ENCODE measurements around the gene KCNA2.

The KCNA2 gene

DNA sequence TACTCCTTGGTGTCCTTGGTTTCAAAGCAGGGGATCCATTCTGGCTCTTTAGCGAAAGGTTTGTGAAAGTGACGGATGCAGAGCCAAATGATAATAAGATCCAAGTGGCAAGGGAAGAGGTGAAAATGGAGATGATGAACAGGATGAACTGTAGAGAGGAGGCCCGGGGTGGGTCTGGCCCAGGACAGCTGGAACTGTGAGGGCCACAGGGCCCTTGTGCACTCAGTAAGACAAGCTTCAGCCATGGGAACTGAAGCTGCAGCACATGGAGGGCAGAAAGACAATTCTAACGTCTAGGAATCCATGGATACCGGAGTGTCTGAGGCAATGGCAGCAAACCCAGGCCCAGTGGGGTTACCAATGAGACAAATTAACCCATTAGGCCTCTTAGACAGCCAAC, 4.8 kb downstream of the KCNA2 start:
- no peak for DNase-seq

DNA sequence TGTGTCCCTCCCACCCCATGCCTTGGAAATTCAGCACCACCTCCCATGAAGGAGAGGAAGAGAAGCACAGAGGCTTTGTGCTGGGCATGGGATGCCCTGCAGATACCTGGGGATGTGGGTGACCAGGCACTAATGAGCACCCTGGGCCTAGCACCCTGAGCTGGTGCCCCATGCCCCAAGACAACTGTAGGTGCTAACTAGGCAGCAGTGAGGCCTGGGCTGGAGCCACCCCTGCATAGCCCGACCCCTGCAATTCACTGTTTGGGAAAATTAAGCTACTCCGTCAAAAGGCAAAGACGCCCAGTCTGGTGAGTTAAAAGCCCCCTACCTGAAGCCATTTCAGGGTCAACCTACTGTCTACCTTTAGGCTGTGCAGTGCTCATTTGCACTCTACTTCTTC, 5.4 kb downstream of the KCNA2 start:
- DNase-seq, result no peak

DNA sequence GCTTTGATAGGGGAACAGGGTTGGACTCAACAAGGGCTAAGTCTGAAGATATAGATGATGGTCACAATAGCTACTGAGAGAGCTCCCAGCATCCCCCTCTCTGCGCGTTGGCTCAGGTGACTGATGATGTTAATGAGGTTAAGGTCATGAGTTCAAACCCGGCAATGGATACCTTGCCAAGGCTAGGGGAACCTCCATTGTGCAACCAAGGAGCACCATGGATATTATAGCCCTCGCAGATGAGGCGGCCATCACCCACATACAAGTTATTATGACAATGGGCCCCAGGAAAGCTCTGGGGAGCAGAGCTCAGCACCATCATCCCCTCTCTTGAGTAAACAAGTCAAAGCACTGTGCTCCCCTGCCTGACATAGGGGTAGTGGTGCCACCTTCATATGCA, 8.2 kb downstream of the KCNA2 start:
- DNase-seq, result no peak

DNA sequence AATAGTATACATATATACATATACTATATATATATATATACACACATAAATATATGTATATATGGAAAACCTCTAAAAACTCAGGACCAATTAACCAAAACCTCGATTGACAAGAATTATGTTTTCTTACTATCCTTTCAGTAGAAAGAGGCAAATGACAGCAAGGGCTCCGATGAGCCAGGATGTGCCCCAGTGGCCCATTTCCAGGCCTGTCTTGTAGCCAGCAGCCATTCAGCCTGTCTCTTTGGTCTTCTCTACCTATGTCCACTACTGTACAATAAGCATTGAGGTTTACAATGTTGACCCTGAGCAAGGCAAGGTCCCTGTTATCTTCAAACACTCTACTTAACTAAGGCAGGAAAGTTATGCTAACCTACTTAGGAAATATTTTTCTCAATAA, 9.8 kb downstream of the KCNA2 start:
- DNase-seq, result no peak

DNA sequence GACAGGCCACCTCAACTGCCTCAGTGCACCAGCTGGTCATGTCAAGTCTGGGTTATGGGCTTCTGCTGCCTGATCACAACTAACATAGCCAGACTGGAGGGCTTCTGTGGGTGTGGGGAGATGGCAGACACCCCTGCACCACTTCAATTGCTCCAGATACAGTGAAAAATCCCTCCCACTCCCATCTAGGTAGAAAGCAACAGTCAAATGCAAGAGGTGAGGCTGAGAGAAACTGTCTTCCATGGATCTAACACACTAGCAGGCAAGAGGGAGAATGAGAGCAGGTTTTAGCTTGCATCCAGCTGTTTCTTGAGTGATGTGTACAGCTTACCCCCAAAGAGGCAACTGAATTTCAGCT, 10.8 kb downstream of the KCNA2 start:
- DNase-seq, result no peak

DNA sequence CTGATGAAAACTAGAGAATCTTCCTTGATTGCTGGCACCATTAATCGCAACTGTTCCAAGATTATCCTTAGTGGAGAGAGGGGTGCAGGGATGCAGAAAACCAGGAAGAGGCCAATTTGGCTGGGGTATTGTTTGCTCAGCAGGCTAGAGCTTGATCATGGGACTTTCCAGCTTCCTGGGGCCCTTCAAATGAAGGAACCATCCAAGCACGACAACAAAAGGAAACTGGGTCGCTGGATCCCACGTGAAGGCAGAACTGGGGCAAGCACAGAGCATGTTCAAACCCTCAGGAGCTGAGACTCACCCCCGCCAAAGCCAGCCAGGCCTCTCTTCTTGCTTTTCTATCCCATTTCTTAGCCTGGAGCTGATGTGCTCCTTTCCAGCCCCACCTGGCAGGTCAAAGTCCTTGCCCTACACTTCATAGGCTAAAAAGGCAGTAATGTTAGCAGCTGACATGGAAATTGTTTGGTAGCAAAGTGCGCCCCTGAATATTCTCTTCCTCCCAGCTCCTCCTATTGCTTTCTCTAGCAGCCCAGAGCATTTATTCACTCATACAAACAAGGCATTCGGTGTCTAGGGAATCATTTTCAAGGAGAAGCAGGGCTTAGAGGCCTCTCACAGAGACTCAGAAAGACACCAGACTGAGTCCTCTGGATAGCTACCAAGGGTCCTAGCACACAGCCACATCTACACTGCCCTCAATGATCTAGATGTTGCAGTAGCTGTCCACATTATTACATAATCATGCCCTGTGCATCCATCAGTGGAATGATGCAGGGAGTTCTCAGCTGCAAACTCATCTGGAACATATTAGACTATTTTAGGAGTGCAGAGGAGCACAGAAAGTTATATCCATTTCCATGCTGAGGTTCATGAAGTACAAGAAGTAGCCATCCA, 11.5 kb downstream of the KCNA2 start:
- no peak for DNase-seq

DNA sequence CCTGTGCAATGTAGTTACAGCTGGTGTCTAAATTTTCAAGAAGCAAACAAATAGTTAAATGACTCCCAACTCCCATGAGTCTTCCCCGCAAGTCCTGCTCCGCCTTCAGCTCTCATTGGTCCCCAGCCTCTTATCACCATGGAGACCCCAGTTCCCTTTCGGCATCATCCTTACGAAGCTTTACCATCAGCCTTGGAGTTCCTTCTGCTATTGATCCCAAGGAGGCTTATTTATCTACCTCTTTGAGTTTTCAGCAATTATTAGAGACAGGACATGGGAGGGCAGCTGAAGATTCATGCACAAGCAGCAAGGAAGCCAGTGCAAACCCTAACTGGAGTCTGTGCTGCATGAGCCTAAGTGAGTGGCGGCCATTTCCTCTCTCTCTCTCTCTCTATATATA, 12.3 kb downstream of the KCNA2 start:
- no peak for DNase-seq

DNA sequence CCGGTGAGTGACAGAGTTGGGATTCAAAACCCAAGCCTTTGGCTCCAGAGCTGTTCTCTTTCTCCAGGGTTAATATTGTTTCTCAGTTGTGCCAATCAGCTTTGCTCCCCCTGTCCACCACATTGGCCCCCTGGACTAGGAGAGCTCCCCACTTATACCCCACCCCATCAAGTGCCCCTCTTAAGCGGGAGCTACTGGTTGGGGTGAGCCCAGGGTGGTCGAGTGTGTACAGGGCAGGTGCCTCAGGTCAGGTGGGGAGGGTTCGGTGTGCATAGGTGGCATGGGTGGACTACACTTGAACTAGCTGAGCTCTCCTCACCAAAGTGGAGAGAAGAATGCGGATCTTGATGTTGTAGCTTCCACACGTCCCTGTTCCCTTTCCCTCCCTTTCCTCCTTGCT, 14.2 kb downstream of the KCNA2 start:
- no peak for DNase-seq

DNA sequence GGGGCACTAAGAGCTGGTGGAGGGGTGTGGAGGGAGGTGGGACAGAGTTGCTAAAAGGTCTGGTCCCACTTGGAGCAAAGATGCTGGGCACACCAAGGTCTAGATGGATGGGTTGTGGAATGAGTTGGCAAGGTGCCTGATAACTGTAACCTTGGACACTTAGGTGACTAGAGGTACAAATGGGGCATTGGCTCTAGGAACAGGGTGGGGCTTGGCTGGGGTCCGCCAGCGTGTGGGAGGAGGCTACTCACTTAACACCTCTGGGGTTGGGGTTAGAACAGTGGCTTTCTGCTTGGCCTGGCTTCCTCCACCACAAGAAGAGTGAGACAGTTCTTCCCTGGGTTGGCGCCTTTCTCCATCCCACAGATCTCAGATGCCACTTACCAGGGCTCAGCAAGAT, 17.2 kb downstream of the KCNA2 start:
- DNase-seq, result no peak

DNA sequence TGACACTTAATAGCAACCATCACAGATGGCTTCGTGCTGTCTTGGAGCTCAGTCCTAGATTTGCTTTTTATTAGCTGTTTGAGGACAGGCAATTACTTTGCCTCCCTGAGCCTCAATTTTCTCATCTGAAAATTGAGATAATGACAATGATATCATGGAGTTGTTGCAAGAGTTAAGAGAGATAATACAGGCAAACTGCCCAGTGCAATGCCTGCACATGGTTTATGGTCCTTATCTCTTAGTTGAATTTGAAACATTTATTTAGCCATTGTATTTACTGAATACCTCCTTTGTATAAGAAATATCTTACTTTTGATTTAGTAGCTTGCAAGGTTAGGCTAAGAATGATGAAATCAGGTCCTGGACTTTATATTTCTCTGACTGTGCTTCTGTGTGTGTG, 17.7 kb downstream of the KCNA2 start:
- no peak for DNase-seq

DNA sequence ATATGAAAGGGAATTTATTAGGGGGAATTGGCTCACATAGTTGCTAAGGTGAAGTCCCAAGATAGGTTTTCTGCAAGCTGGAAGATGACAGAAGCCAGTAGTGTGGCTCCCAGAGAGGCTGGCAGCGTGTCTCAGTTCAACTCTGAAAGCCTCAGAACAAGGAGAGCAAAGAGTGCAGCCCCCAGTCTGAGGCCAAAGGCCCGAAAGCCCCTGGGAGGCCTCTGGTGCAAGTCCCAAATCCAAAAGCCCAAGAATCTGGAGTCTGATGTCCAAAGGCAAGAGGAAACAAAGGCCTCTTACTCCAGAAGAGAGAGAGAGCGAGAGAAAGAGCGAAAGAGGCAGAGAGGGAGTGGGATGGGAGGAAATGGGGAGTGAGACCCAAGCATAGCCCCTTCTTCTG, 18.3 kb downstream of the KCNA2 start:
- no peak for DNase-seq

DNA sequence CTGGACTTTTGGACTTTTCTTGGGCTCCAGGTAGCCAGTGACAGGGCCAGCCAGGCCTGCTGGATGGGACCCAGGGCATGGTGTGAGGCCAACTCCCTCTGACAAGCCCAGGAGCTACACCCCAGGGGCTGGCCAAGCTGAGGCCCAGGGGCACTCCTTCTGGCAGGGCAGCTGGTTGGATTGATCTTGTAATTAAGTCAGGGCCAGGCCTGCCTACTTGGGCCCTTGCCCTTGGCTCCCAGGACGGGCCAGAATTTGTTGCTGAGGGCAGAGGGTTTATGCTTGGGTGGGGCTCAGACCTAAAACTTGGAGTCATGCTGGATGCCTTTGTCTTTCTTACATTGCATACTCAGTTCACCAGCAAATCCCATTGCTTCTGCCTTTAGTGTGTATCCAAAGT, 20.7 kb downstream of the KCNA2 start:
- no peak for DNase-seq

DNA sequence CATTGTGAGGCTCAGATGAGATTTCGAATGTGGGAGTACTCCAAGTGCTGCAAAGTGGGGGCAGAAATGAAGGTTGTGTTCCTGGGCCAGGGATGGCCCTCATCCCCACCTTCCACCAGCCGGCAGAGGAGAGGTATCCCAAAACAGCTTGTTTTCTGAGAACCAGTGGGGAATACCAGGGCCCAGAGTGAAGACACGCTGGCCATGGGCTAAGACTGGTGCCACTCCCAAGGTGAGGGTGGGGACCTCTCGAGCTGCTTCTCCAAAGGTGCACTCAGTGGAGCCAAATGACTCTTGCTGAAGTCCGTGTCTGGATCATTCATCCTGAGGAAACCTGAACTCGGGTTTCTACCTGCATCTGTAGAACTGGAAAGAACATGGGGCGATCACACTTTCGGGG, 22.1 kb downstream of the KCNA2 start:
- DNase-seq, result no peak

DNA sequence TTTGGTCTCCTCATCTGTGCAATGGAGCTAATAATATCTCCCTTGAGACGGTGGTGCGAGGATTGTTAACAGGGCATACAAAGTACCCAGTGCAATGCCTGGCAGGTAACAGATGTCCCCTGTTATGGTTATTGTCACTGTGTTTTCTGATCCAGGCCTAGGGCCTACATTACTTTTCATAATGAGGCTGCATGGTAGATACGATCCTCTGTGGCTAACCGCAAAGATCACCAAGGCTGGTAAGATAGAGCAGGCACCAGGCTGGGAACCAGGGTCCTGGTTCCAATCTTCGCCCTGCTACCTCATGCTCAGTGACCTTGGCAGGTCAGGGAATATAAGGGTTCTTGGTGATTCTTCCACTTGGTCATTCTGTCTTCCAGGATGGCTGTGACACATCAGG, 22.7 kb downstream of the KCNA2 start:
- DNase-seq, result no peak

DNA sequence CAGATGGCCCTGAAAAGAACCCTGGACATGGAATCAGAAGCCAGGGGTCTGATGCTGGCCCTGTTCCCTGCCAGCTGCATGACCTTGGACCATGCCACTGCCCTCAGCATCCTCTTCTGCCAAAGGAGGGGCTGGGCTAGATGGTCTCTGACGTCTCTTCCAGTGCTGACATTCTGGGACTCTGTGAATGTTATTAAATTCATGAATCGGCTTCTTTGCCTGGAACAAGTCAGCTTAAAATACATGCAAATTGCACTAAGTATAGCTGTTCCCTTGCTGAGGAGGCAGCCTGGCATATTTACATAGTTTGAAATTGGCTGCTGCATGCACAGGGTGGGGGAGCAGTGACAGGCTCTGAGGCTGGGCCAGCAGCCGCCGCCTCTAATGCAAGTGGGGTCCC, 23.8 kb downstream of the KCNA2 start:
- DNase-seq, result no peak

DNA sequence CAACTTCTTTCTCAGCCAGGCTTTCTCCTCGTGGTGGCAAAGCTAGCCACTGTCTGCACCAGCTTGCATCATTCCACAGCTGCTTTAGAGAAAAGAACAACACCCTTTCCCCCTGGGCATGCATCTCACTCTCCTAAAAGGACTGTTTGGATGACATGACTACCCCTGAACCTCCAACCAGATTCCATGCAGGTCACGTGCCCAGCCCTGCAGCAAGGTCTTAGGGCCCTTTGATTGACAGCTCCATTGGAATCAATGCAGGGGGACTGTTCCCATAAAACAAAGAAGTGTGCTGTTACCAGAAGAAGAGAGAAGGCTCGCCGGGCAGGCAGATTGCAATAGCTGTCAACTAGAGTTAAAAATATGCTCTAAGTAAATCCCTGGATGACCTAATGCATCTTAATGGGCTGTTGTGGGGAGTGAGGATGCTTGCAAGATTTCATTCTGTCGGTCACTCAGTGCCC, 24.4 kb downstream of the KCNA2 start:
- no peak for DNase-seq

DNA sequence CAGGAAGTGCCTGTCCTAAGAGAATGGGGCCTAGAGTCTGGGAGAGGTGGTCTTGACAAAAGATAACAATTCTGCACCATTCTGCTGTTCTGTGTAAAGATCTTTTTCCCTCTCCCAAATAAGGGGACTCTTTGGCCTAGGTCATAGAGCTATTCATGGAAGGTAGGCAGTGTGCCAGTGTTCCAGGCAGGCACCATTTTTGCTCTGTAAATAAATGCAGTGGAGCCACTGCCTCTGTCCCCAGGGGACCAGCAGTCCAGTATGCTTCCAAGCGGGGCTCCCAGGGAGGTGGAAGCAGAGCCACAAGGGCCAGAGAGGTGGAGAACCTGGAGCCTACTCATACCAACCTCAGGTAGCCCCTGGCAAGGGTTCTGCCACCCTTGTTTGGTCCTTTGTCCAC, 25.9 kb downstream of the KCNA2 start:
- no peak for DNase-seq

DNA sequence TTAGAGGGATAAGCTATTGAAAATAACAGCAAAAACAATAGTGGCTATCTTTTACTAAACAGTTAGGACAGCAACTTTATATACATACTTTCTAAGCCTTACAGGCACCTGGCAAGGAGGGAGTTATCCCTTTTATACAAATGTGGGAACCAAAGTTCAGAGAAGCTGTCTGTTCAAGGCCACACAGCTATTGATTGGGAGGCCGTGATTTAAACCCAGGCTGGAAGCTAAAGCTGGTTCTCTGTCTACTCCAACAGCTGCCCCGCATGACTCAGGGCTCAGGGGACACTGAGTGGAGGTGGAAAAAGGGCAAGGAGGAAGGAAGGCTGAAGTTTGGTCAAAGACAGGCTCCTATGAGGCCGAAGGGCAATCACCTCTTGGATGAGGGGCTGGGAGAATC, 26.7 kb downstream of the KCNA2 start:
- DNase-seq, result no peak

DNA sequence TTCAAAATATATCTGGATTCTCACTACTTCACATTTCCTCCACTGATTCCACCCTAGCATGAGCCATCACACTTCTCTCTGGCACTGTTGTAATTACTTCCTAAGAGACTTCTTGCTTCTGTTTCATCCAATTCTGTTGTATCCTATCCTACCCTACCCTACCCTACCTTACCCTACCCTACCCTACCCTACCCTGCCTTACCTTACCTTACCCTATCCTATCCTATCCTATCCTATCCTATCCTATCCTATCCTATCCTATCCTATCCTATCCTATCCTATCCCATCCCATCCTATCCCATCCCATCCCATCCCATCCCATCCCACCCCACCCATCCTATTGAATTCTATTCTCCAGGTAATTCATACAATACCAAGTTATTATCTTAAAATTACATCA, 29.7 kb downstream of the KCNA2 start:
- no peak for DNase-seq

DNA sequence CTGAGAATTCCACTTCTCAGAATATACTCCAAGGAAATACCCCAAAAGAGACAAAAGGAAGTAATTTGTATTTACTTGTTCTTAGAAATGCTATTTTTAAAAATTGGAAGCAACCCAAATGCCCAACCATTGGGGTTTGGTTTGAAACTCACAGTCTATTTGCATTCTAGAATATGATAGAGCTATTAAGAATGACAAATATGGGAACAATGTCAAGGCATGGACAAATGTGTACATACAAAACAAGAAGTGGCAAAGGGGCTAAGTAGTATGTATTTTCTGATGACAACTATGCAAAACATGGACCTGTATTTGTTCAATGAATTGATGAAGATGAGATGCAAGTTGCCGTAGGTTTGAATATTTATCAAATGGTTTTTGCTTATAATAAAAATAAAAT, 32.8 kb downstream of the KCNA2 start:
- no peak for DNase-seq

DNA sequence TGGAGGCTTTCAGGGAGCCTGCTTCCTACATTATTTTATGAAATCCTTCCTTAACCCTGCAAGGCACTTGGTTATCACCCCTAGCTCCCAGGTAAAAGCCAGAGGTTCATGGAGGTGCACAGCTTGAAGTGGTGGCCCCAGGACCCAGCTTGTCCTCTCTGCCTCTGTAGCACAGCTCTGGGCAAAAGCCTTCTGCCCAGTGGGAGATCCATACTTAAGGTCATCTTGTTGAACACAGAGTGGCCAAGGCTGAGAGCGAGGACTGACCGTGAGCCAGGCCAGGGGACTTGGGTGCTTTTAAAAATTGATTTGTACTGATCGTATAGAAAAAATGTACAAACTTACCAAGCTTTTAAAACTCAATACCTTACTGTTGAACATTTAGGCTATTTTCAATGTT, 33.4 kb downstream of the KCNA2 start:
- no peak for DNase-seq

DNA sequence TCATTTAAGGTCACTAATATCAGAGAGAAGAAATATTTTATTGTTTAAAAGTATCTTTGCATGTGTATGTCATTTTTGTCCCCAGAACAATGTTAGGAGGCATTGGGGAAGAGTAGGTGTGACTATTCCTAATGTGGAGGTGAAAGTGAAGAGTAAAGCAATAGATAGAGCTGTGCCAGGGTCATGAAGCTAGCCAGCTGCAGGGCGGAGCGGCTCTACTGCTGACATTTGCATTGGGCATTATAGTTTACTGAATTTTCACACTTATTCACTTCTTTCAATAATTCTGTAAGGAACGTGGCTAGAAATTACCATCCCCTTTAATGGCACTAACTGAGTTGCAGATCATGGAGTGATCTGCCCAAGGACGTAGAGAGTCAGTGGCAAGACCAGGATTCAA, 35.3 kb downstream of the KCNA2 start:
- DNase-seq, result no peak

DNA sequence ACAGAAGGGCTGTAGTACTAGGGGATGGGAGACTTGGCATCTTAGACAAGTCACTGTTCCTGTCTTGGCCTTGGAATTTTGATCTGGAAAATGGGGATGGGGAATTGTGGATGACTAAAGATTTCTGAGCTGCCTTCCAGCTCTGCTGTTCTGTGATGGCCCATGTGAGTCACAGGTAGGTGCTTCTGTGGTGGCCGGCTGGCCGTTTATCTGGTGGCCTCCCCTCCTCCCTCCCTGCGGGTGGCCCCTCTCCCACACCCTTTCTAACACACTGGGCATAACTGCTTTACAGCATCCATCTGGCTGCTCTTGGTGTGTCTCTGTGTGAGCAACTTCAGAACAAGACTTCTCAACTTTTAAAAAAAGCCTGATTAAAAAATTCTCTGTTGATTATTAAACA, 35.9 kb downstream of the KCNA2 start:
- DNase-seq, result no peak

DNA sequence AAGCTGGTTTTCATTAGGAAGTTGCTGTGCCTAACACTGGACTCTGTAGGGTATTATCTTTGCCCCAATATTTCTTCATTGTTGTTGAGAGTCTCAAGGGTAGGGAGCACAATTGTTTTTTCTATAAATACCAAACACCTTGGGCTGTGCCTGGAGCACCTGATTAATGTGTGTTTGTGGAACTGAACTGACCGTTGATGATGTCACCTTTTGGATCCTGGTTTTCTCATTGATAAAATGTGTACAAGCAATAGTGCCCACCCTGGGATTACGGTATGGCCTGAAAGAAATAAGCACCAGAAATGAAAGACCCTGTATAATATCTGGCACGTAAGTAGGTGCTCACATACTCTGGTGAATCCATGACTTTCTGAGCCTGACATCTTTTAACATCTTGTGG, 39.3 kb downstream of the KCNA2 start:
- DNase-seq, result no peak

DNA sequence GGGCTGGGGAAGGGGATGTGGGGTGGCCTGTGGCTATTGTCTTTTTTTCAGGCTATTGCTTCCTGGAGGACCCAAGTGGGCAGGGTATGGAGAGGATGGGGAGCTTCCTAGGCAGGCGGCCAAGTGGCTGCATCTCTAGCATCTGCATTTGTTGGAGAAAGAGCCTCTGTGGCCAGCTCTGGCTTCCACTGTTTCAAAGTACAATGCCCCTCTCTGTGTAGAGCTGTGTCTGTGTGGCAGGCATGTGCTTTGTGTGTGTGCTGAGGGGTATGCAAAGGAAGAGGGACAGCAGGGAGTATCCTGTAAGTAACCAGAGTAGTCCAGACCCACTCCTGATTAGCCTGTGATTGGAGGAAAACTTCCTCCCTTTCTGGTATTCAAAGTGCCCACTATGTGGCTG, 40.6 kb downstream of the KCNA2 start:
- no peak for DNase-seq
